Aorta (tissue), 5 donors: Measurements from ENCODE around the gene SLC28A3. TPM values are rescaled to one million over a fixed set of nuclear protein-coding genes. Genes with fewer than 3 reads are reported as not detected.

ENCODE experiments used
- ATAC-seq: fragments of 200-7000 bp; cut with Tn5 transposase; one replicate; pipeline ENCODE4 v1.9.1; 2022; ENCODE audit warnings: moderate library complexity; ENCODE audit not compliant: low FRiP score
- DNase-seq, 2 donors: peaks; one replicate each; pipeline ENCODE4 v3.0.0-alpha.2; 2020
- H3K27ac ChIP-seq, 2 donors: one replicate each; pipeline ENCODE4 v1.5.1; 2013; ENCODE audit warnings: low read length in 2 of 2, mild to moderate bottlenecking in 2 of 2, moderate library complexity in 2 of 2, control low read depth in 1 of 2, inconsistent platforms in 1 of 2, low read depth in 1 of 2
- H3K27me3 ChIP-seq, 2 donors: one replicate each; pipeline ENCODE4 v1.6.1; 2013; ENCODE audit warnings: control low read depth in 1 of 2, low read length in 1 of 2, mild to moderate bottlenecking in 1 of 2, moderate library complexity in 1 of 2; ENCODE audit not compliant: insufficient read depth in 2 of 2, control insufficient read depth in 1 of 2
- H3K36me3 ChIP-seq, 2 donors: one replicate each; pipeline ENCODE4 v1.6.1; 2013; ENCODE audit warnings: control low read depth in 1 of 2, low read length in 1 of 2, mild to moderate bottlenecking in 1 of 2; ENCODE audit not compliant: insufficient read depth in 2 of 2, control insufficient read depth in 1 of 2
- H3K4me1 ChIP-seq, 2 donors: one replicate each; pipeline ENCODE4 v1.6.1; 2013; ENCODE audit warnings: low read length in 2 of 2, control low read depth in 1 of 2, mild to moderate bottlenecking in 1 of 2, moderate library complexity in 1 of 2; ENCODE audit not compliant: insufficient read depth in 2 of 2, control insufficient read depth in 1 of 2
- H3K4me3 ChIP-seq, 2 donors: one replicate each; pipeline ENCODE4 v1.5.1; 2013; ENCODE audit warnings: low read length in 2 of 2, control low read depth in 1 of 2, mild to moderate bottlenecking in 1 of 2
- H3K9me3 ChIP-seq: one replicate; pipeline ENCODE4 v1.6.1; 2013; ENCODE audit warnings: mild to moderate bottlenecking, low read length; ENCODE audit not compliant: control insufficient read depth
- WGBS, 2 donors: extraction: QIAGEN DNeasy Blood & Tissue Kit; methylation state at CpG; one replicate each; pipeline ENCODE4 v1.1.7; 2013; 5-methylcytosine and 5-hydroxymethylcytosine counted together
- intact Hi-C, 2 donors: fragments of 100-400 bp; cut with DNase I; formaldehyde crosslinking; loops; one replicate each; pipeline versions ENCODE4 v1.14.2 to v1.15.0; 2022
- polyA plus RNA-seq, 2 donors: library from polyadenylated mRNA; stranded (reverse); fragments of 200-250 nt; gene quantifications; one replicate each; pipeline ENCODE4 v1.2.3, GENCODE V29; 2013
- total RNA-seq, 2 donors: library from RNA; stranded (reverse); fragmentation: NEBNext Ultra II Directional; extraction: Animal tissue kit (Norgen Biotek cat#: 25700); gene quantifications; one replicate each; pipeline ENCODE4 v1.2.1, GENCODE V29; 2021
- donor health status: healthy with polysubstance abuse.
- donor health status: Bipolar disorder and iron deficiency.
- donor health status: DM: no; HTN: no; CAD: no.
- donor health status: DM: no; HTN: no; CAD: no.
- donor health status: DM: yes; HTN: yes; CAD: no.

SLC28A3 gene
- total and polyA plus RNA-seq, 4 donors, result 0.10 to 0.39 TPM; not detected in 2

GRCh38 chr9:84301851-84302250, 38.7 kb downstream of the SLC28A3 start:
- Histone ChIP-seq H3K9me3 (no peaks in the 10 kb centered on the region), H3K36me3 (no peaks in the 10 kb centered on the region), H3K4me3 (no peak overlapping the region), H3K4me1 (no peaks in the 10 kb centered on the region), H3K27ac (no peak overlapping the region), H3K27me3 (no peaks in the 10 kb centered on the region)
- intact Hi-C loops, result no loop called here
- WGBS, 2 donors, result 76 to 79% methylated on average over 3 of the region's 3 CpGs
- ATAC-seq (no peak), DNase-seq (no peak)

DNA sequence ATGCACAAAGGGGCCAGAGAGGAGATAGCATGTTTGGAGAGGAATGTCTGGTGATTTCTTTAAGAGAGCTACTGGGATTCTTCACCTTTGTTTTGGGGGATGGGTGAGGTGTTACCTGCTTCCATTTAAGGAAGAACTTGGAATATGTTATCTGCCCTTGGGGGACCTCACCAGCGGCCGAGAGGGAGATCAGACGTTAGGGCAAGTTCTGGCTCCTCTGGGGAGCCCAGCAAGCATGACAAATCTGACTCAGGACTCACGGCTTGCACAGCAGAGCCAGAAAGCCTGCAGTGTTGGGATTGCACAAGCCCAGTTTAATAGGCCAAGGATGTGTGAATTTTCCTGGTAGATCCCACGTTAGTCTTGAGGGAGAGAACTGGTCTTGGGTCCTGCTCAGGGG, 40.3 kb downstream of the SLC28A3 start:
- intact Hi-C loops, result no loop called here
- Histone ChIP-seq H3K27ac (no peak overlapping the region), H3K36me3 (no peaks in the 10 kb centered on the region), H3K4me1 (no peaks in the 10 kb centered on the region), H3K4me3 (no peak overlapping the region), H3K9me3 (no peaks in the 10 kb centered on the region), H3K27me3 (no peaks in the 10 kb centered on the region)
- DNase-seq (no peak), ATAC-seq (no peak)
- WGBS, 2 donors, result 62 to 73% methylated on average over 5 of the region's 5 CpGs

GRCh38 chr9:84297162-84297821, 43.3 kb downstream of the SLC28A3 start:
- DNase-seq (no peak), ATAC-seq (no peak)
- Histone ChIP-seq H3K4me1 (no peaks in the 10 kb centered on the region), H3K27me3 (peaks cover 0 to 2% of the 10 kb centered on the region in 2 donors), H3K36me3 (no peaks in the 10 kb centered on the region), H3K9me3 (no peaks in the 10 kb centered on the region), H3K27ac (no peak overlapping the region), H3K4me3 (no peak overlapping the region)
- intact Hi-C loops, result no loop called here
- WGBS, 2 donors, result 71% methylated on average over 4 of the region's 4 CpGs

- intact Hi-C loops, result no loop called here
- DNase-seq (peak in 1 of 2 donors; percentile 71), ATAC-seq (no peak)
- no peak overlapping the region for H3K27ac ChIP-seq
- no peaks in the 10 kb centered on the region for H3K36me3 ChIP-seq
- no peaks in the 10 kb centered on the region for H3K9me3 ChIP-seq
- H3K4me1 ChIP-seq, result no peaks in the 10 kb centered on the region
- H3K27me3 ChIP-seq, result peaks cover 0 to 2% of the 10 kb centered on the region in 2 donors
- whole genome bisulfite sequencing, 2 donors, result 67 to 73% methylated on average over 7 of the region's 7 CpGs
- no peak overlapping the region for H3K4me3 ChIP-seq
Measured at GRCh38 chr9:84296146-84296843, 44.3 kb downstream of the SLC28A3 start.

- WGBS, 2 donors, result 81 to 84% methylated on average over 5 of the region's 5 CpGs
- intact Hi-C loops, result no loop called here
Measured at GRCh38 chr9:84294241-84294950, 46.2 kb downstream of the SLC28A3 start.

DNA sequence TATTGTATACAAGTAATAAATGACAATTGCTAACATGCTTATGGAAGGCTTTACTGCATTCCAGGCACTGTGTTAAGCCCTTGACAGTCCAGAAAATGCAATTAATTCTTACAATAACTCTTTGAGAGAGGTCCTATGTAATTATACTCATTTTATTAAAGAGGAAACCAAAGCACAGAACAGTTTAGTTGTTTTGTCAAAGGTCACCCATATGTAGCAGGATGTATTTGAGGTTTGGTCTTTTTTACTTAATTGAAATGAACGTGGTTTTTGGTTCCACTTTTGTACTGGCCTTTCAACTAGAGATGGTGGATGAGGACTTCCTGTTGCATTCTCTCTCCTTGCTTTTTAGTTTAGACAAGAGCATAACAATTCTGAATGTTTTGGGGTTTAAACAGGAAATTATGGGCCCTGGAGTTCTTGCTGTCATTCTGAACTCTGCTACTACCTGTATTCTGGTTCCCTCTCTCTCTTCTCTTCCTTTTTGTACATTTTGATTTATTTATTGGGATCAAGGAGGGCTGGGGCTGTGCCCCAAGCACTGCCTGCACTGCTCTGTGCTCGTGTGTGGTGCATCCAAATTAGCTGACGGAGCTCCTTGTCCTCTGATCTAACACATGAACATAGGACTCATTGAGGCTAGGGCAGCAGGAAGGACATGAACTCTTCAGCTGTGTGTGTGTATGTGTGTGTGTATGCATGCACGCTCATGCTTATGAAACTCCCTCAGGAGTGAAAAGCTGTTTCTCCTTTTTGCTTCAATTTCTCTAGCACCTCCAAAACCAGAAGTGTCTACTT, 47.4 kb downstream of the SLC28A3 start:
- Histone ChIP-seq H3K4me1 (no peaks in the 10 kb centered on the region), H3K4me3 (no peak overlapping the region), H3K27ac (no peak overlapping the region), H3K27me3 (peaks cover 0 to 2% of the 10 kb centered on the region in 2 donors), H3K9me3 (no peaks in the 10 kb centered on the region), H3K36me3 (no peaks in the 10 kb centered on the region)
- intact Hi-C loops, result no loop called here
- DNase-seq, result no peak
- WGBS, 2 donors, result 81 to 82% methylated on average over 4 of the region's 4 CpGs
- ATAC-seq, result no peak

More at GRCh38 chr9:84294241-84294950, 46.2 kb downstream of the SLC28A3 start:
- no peak for ATAC-seq
- Histone ChIP-seq H3K4me3 (no peak overlapping the region), H3K27me3 (peaks cover 0 to 2% of the 10 kb centered on the region in 2 donors), H3K4me1 (no peaks in the 10 kb centered on the region), H3K36me3 (no peaks in the 10 kb centered on the region), H3K9me3 (no peaks in the 10 kb centered on the region), H3K27ac (no peak overlapping the region)
- DNase-seq, result no peak

DNA sequence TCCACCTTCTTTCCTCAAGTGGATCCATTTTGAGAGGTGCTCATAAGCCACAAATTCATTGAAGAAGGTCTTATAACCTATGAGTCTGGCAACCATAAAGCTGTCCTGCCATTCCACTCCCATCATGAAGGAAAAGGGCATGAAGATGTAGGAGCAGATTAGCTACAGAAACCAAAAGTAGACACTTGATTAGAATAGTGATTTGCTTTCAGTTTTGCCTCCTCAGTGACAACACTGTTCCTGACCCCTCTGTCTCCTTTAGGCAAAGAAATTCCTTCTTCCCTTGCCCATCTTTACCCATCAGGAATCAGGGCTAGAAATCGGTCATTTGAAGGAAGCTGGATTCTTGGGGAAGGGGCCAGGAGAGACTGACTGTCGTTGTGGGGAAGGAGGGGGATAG, 55.2 kb downstream of the SLC28A3 start:
- no peaks in the 10 kb centered on the region for H3K27me3 ChIP-seq
- H3K36me3 ChIP-seq, result no peaks in the 10 kb centered on the region
- WGBS, 2 donors, result 70 to 71% methylated on average over 2 of the region's 2 CpGs
- ATAC-seq, result no peak
- no peak overlapping the region for H3K4me3 ChIP-seq
- no peak for DNase-seq
- no peaks in the 10 kb centered on the region for H3K9me3 ChIP-seq
- H3K4me1 ChIP-seq, result no peaks in the 10 kb centered on the region
- no peak overlapping the region for H3K27ac ChIP-seq
- intact Hi-C loops, result no loop called here

GRCh38 chr9:84283946-84284345, 56.6 kb downstream of the SLC28A3 start:
- H3K27ac ChIP-seq, result no peak overlapping the region

More at GRCh38 chr9:84283946-84284345, 56.6 kb downstream of the SLC28A3 start:
- Histone ChIP-seq H3K4me3 (no peak overlapping the region), H3K9me3 (no peaks in the 10 kb centered on the region), H3K36me3 (no peaks in the 10 kb centered on the region), H3K27me3 (no peaks in the 10 kb centered on the region), H3K4me1 (no peaks in the 10 kb centered on the region)
- 72 to 78% methylated on average over 6 of the region's 6 CpGs for WGBS, 2 donors
- DNase-seq, result no peak
- intact Hi-C loops, result no loop called here
- ATAC-seq, result no peak
